Fibroblast of mammary gland (primary cell): Measurements from ENCODE around the gene PCBP1.

Experiments used
- DNase-seq: peaks from one replicate; pipeline ENCODE4 v3.0.0-alpha.2; 2010; ENCODE audit warnings: low read depth
- H3K4me3 ChIP-seq: 2 replicates; pipeline ENCODE4 v1.5.1; 2011; ENCODE audit warnings: low read depth, mild to moderate bottlenecking, low read length, moderate library complexity; ENCODE audit not compliant: control insufficient read depth
- TF ChIP-seq, protein P1 (sequence below): conservative IDR thresholded peaks from 2 replicates; pipeline ENCODE4 v1.5.1; 2011; ENCODE audit warnings: low read depth, low read length, inconsistent platforms; ENCODE audit not compliant: control insufficient read depth, insufficient read depth

Gene PCBP1

DNA sequence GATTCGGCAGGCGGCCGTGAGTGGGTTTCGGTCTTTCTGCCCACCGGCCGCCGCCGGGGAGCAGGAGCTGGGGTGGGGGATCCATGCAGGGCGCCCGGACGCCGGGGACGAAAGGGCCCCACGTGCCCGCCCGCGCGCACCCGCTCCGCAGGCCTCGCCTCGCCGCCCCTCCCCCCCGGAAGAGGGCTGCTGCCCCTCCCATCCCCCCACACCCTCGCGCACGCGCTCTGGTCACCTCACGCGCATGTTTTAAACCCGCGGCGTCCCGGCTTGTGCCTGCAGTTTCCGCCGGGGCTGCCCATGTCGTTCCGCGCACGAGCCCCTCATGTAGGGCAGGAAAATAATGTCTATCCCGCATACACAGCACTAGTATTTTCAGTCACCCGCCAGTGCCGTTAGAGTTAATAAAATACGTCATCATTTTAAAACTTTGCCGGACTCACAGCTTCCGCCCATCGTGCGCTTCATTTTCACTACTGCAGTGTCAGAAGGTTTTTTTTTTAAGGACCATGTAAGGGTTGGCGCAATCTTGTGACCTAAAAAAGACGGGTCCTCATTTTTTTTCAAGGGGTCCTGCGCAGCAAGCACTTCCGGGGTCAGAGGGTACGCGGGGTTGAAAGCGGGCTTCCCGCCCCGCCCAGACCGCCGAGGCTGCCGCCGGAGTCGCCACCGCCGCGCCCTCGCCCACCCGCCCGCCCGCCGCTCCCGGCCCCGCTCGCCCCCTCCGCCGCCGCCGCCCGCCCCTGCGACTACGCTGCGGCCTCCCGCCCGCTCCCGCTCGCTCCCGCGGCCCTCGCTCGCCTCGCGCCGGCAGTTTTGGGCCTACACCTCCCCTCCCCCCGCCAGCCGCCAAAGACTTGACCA lies at the start of gene PCBP1:
Gene PCBP1, plus strand, starts transcription at position 640 of the 864 bp plus-strand sequence. CDS start 267 bp downstream, outside the sequence.
- H3K4me3 ChIP-seq, result peak within 1 kb of the TSS; percentile 98
- TF ChIP-seq, protein P1, sequence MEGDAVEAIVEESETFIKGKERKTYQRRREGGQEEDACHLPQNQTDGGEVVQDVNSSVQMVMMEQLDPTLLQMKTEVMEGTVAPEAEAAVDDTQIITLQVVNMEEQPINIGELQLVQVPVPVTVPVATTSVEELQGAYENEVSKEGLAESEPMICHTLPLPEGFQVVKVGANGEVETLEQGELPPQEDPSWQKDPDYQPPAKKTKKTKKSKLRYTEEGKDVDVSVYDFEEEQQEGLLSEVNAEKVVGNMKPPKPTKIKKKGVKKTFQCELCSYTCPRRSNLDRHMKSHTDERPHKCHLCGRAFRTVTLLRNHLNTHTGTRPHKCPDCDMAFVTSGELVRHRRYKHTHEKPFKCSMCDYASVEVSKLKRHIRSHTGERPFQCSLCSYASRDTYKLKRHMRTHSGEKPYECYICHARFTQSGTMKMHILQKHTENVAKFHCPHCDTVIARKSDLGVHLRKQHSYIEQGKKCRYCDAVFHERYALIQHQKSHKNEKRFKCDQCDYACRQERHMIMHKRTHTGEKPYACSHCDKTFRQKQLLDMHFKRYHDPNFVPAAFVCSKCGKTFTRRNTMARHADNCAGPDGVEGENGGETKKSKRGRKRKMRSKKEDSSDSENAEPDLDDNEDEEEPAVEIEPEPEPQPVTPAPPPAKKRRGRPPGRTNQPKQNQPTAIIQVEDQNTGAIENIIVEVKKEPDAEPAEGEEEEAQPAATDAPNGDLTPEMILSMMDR, result no peak
- DNase-seq, result peak; percentile 93

DNA sequence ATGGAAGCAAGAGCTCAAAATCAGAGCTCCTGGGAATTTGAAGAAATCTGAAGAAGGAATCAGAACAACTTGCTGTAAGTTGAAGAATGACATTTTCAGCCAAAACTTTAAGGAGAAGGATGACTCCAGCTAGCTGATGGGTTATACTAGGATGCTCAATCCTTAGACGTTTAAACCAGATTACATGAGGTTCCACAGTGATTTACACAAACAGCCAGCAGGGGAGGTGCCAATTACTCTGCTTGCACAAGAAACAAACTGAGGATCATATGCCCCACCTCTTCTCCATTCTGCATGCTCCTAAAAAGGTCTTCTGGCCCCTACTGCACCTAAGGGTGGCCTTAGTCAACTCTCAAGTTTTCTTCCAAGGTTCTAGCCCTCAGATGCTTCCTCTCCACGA lies 47.9 kb upstream of the PCBP1 start:
- no peak for DNase-seq
- H3K4me3 ChIP-seq, result no peak overlapping the region
- TF ChIP-seq, protein P1, result no peak

DNA sequence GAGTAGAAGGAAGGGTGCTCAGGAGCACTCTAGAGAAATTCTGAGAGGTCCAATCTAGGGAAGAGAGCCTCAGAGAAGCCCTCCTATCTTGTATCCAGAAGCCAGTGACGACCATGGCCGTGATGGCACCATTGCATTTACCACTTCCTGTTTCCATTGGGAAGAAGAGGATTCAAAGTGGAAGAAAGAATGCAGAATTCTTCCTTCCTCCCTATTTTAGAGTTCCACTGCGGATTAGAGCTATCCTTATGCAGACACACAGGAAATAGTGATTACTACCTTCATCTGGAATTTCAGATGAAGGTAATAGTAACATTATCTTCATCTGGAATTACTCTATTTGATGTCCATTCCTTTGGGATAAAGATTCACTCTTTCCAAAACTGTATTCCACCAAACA lies 45.6 kb upstream of the PCBP1 start:
- no peak for DNase-seq
- TF ChIP-seq, protein P1, result no peak
- no peak overlapping the region for H3K4me3 ChIP-seq

DNA sequence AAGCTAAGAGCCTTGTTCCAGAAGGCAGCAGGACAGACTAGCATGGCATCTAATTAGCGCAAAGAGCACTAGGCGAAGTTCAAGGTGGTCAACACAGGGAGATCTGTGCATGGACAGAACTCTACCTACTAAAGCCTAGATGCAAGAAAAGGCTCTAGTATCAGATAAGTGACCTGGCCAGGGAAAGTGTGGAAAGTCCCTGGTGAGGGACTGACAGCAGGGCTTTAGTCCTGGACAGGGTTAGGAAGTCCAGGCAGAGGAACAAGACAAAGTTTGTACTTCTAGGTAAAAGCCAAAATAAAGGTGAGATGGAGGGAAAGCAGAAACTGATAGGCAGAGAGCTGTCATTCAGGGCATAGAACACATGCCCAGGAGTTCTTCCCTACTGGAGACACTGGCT lies 45.0 kb upstream of the PCBP1 start:
- no peak for DNase-seq
- TF ChIP-seq, protein P1, result no peak
- H3K4me3 ChIP-seq, result no peak overlapping the region

DNA sequence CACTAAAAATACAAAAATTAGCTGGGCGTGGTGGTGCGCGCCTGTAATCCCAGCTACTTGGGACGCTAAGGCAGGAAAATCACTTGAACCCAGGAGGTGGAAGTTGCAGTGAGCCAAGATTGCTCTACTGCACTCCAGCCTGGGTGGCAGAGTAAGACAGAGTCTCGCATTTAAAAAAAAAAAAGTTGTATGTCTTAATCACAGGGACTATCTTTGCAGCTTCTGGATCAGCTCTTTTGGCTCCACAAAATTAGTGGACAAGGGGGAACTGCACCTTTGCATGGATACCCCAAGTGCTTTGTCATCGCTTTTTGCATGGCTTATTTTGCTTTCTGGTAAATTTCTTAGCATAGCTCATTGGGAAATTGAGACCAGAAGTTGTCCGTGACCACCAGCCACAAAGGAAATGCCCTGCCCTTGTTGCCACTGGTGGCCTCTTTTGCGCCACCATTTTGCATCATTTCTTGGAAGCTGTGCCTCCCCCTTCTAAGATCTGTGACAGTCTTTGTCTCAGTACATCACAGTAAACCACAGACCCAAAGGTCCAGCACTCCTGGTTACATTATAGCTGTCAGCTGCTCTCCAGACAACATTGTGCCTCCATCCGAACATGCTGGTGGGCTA lies 43.9 kb upstream of the PCBP1 start:
- TF ChIP-seq, protein P1, result no peak
- no peak for DNase-seq
- no peak overlapping the region for H3K4me3 ChIP-seq

DNA sequence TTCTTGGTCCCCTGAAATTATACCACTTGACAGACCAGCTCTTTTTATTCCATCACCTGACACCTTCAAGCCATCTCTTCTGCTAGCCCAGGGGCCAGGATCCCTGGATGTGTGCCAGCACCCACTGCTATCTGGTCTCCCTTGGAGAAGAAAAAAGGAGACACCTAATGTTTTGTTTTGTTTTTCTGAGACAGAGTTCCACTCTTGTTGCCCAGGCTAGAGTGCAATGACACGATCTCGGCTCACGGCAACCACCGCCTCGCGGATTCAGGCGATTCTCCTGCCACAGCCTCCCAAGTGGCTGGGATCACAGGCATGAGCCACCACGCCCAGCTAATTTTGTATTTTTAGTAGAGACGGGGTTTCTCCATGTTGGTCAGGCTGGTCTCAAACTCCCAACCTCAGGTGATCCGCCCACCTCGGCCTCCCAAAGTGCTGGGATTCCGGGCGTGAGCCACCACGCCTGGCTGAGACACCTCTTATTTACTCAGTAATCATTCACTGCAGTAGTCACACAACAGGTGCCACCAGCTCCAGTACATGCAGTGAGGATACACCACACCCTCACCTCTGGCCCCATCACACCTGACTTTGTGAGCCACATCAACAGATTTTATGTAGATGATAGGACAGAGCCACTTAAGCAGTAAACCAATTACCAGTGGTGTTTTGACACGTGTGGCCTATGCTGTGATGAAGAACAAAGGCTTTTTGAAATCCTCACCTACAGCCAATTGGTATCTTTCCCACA lies 42.8 kb upstream of the PCBP1 start:
- TF ChIP-seq, protein P1, result no peak
- no peak overlapping the region for H3K4me3 ChIP-seq
- no peak for DNase-seq
